A549 treated with AZD2906 at 1 μM for 4 hours (cell line): ENCODE data around the gene ATP5PD. TPM values are rescaled to one million over a fixed set of nuclear protein-coding genes. Genes with fewer than 3 reads are reported as not detected.

Experiments used
- total RNA-seq: library from RNA; stranded (reverse); fragments of 200-300 nt; extraction: Qiagen RNA extraction; gene quantifications from 5 replicates; pipeline ENCODE4 v1.2.3, GENCODE V29; 2022

ATP5PD gene
- total RNA-seq: 481 to 554 TPM (median 491 TPM) in 5 replicates

GRCh38 chr17:75046407-75047289 lies at the start of gene ATP5PD, which contains the start of gene KCTD2:
ATP5PD (minus strand) TSS chr17:75046969; CDS start chr17:75042650, 4,319 bp downstream.
KCTD2 (plus strand) TSS chr17:75047225; CDS start chr17:75047251, 26 bp downstream.

GRCh38 chr17:75087558-75088453 lies 41.0 kb upstream of the ATP5PD start, which contains the start of gene SLC16A5:
SLC16A5 (plus strand) TSS chr17:75087954; CDS start chr17:75093637, 5,683 bp downstream.

GRCh38 chr17:75012346-75013091 lies 34.2 kb downstream of the ATP5PD start, which contains the start of gene MRPL58:
MRPL58 (plus strand) TSS chr17:75012670; CDS start chr17:75012687, 17 bp downstream.

Other genes starting within 250 kb of the ATP5PD start
- gene GRIN2C, start 187.1 kb downstream of the ATP5PD start, total RNA-seq: 0.11 to 0.43 TPM (median 0.23 TPM) in 5 replicates
- 51.5 to 73.4 TPM (median 61.4 TPM) in 5 replicates for gene FDXR, start 174.0 kb downstream of the ATP5PD start, total RNA-seq
- not detected in 5 replicates for gene FADS6, start 153.3 kb downstream of the ATP5PD start, total RNA-seq
- 0.06 to 0.13 TPM (median 0.11 TPM) in 5 replicates for gene USH1G, start 123.7 kb downstream of the ATP5PD start, total RNA-seq
- gene OTOP2, start 122.7 kb downstream of the ATP5PD start, total RNA-seq: 0.05 to 0.06 TPM in 2 of 5 replicates, not detected in the others
- gene OTOP3, start 111.1 kb downstream of the ATP5PD start, total RNA-seq: not detected in 5 replicates
- gene HID1, start 74.2 kb downstream of the ATP5PD start, total RNA-seq: 13.2 to 20.3 TPM (median 19.5 TPM) in 5 replicates
- gene CDR2L, start 59.3 kb downstream of the ATP5PD start, total RNA-seq: 72.0 to 93.7 TPM (median 89.5 TPM) in 5 replicates
- gene MRPL58, start 34.3 kb downstream of the ATP5PD start, total RNA-seq: 69.5 to 86.3 TPM (median 76.3 TPM) in 5 replicates
- gene KCTD2, start 256 bp upstream of the ATP5PD start, total RNA-seq: 30.4 to 32.3 TPM (median 30.9 TPM) in 5 replicates
- 23.0 to 32.9 TPM (median 30.2 TPM) in 5 replicates for gene SLC16A5, start 41.0 kb upstream of the ATP5PD start, total RNA-seq
- 16.2 to 20.4 TPM (median 17.2 TPM) in 5 replicates for gene ARMC7, start 63.0 kb upstream of the ATP5PD start, total RNA-seq
- 80.5 to 130 TPM (median 129 TPM) in 5 replicates for gene NT5C, start 84.8 kb upstream of the ATP5PD start, total RNA-seq
- 717 to 784 TPM (median 726 TPM) in 5 replicates for gene JPT1, start 107.5 kb upstream of the ATP5PD start, total RNA-seq
- 311 to 373 TPM (median 352 TPM) in 5 replicates for gene SUMO2, start 136.0 kb upstream of the ATP5PD start, total RNA-seq
- gene NUP85, start 158.7 kb upstream of the ATP5PD start, total RNA-seq: 90.5 to 105 TPM (median 96.6 TPM) in 5 replicates
- gene GGA3, start 214.6 kb upstream of the ATP5PD start, total RNA-seq: 24.1 to 29.9 TPM (median 26.3 TPM) in 5 replicates
- 155 to 180 TPM (median 169 TPM) in 5 replicates for gene MRPS7, start 214.9 kb upstream of the ATP5PD start, total RNA-seq
- 35.3 to 40.6 TPM (median 38.8 TPM) in 5 replicates for gene MIF4GD, start 224.3 kb upstream of the ATP5PD start, total RNA-seq
- gene SLC25A19, start 242.5 kb upstream of the ATP5PD start, total RNA-seq: 15.5 to 19.3 TPM (median 17.8 TPM) in 5 replicates